ENCODE results near the gene COG5. TPM values are rescaled to one million over a fixed set of nuclear protein-coding genes. Genes with fewer than 3 reads are reported as not detected.

COG5 gene
- total RNA-seq, 1 donor from 2014 or later, result 26.8 TPM

GRCh38 chr7:107579885-107580715 is 16.4 kb upstream of the COG5 start, which contains the start of gene BCAP29:
BCAP29 (plus strand) TSS chr7:107580246; CDS start chr7:107580773, 527 bp downstream.
- Mint-ChIP-seq H3K9me3 (no peaks in the 10 kb centered on the region), H3K27ac (ENCODE audit: unreplicated experiment) (peak within 1 kb of the TSS; percentile 97), H3K4me1 (peaks cover 19% of the 10 kb centered on the region), H3K4me3 (peak within 1 kb of the TSS; percentile 96), H3K36me3 (ENCODE audit: low read depth) (no peaks in the 10 kb centered on the region), H3K27me3 (ENCODE audit: low read depth) (no peaks in the 10 kb centered on the region)
- TF ChIP-seq CTCF (conservative IDR thresholded peaks at IDR 0.05), result peak; percentile 46
- DNase-seq (ENCODE audit: low read depth, low spot score), result peak; percentile 71

DNA sequence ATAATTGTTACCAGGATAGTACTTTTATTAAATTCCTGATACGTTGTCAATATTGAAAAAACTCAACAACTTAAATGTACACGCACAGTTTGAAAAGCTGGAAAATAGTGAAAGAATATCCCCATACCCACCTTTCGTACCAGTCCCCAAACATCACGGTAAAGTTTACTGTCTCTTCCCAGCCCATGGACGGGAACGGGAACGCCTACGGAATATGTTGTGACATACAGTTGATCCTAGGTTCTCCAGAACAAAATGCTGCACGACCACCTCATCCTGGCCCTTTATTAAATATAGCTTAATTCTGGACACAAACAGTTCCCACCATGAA is 15.8 kb upstream of the COG5 start:
- peak overlapping the region; percentile 96 for H3K4me3 Mint-ChIP-seq
- no peak for DNase-seq (ENCODE audit: low read depth, low spot score)
- peaks cover 19% of the 10 kb centered on the region for H3K4me1 Mint-ChIP-seq
- no peak for TF ChIP-seq CTCF (conservative IDR thresholded peaks at IDR 0.05)
- H3K36me3 Mint-ChIP-seq (ENCODE audit: low read depth), result no peaks in the 10 kb centered on the region
- H3K9me3 Mint-ChIP-seq, result no peaks in the 10 kb centered on the region
- H3K27me3 Mint-ChIP-seq (ENCODE audit: low read depth), result no peaks in the 10 kb centered on the region
- peak overlapping the region; percentile 97 for H3K27ac Mint-ChIP-seq (ENCODE audit: unreplicated experiment)

DNA sequence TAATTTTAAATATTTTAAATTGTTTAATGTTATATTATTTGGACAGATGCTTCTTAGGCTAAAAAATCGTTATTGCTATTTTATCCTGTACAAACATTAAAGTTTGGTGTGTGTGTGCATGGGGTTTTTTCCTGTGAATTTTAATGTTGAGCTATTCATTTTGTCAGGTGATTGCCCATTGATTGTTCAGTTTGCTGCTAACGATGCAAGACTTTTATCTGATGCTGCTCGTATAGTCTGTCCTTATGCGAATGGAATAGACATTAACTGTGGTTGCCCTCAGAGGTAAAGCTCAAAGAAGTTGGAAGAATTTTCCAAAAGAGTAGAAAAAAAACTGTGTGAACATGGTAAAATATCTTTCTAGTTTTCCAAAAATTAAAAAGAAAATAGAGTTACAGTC is 9.8 kb upstream of the COG5 start:
- no peak overlapping the region for H3K4me3 Mint-ChIP-seq
- no peak for TF ChIP-seq CTCF (conservative IDR thresholded peaks at IDR 0.05)

GRCh38 chr7:107570298-107570697 is 6.6 kb upstream of the COG5 start:
- peaks cover 5% of the 10 kb centered on the region for H3K4me1 Mint-ChIP-seq
- no peak overlapping the region for H3K4me3 Mint-ChIP-seq
- H3K9me3 Mint-ChIP-seq, result no peaks in the 10 kb centered on the region
- H3K27ac Mint-ChIP-seq (ENCODE audit: unreplicated experiment), result no peak overlapping the region
- no peak for TF ChIP-seq CTCF (conservative IDR thresholded peaks at IDR 0.05)
- no peaks in the 10 kb centered on the region for H3K36me3 Mint-ChIP-seq (ENCODE audit: low read depth)
- DNase-seq (ENCODE audit: low read depth, low spot score), result no peak
- no peaks in the 10 kb centered on the region for H3K27me3 Mint-ChIP-seq (ENCODE audit: low read depth)

More for the DNA sequence above, 9.8 kb upstream of the COG5 start:
- Mint-ChIP-seq H3K27me3 (ENCODE audit: low read depth) (no peaks in the 10 kb centered on the region), H3K4me1 (no peaks in the 10 kb centered on the region), H3K9me3 (no peaks in the 10 kb centered on the region), H3K36me3 (ENCODE audit: low read depth) (no peaks in the 10 kb centered on the region), H3K27ac (ENCODE audit: unreplicated experiment) (no peak overlapping the region)
- DNase-seq (ENCODE audit: low read depth, low spot score), result no peak

DNA sequence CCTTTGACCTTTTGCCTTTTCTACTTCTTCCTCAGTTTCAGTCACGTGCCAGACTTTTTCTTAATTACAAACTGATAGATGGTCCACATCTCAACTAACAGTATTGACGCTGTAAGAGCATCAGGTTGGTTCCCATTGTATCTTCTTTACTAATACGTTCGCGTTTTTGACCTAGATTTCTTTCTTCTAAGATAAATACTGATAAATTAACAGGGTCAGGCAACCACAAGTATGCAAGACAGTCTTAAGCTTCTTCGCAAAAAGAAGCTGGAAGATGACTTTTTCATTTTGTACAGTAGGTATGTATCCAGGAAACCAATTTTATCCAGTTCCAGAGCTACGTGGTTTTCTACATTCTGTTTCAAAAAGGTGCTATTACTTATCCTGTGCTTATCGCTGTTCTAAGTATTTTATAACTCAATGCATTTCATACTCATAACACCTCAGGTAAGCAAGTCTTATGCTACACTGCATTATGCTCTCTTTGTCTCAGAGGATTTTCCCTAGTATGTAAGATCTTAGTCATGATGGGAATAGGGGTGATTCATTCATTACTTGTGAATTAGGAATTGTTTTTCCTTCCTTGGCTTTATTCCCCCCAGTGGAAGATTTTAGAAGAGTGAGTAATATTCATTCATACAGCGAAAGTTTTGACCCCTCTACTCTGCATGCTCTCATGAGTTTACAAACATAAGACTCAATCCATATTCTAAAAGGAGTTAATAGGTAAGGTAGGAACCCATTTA is 1.0 kb upstream of the COG5 start:
- H3K36me3 Mint-ChIP-seq (ENCODE audit: low read depth), result no peaks in the 10 kb centered on the region
- TF ChIP-seq CTCF (conservative IDR thresholded peaks at IDR 0.05), result no peak
- H3K4me1 Mint-ChIP-seq, result peaks cover 41% of the 10 kb centered on the region
- no peaks in the 10 kb centered on the region for H3K27me3 Mint-ChIP-seq (ENCODE audit: low read depth)
- peak overlapping the region; percentile 86 for H3K4me3 Mint-ChIP-seq
- H3K9me3 Mint-ChIP-seq, result no peaks in the 10 kb centered on the region
- peak overlapping the region; percentile 12 for H3K27ac Mint-ChIP-seq (ENCODE audit: unreplicated experiment)
- no peak for DNase-seq (ENCODE audit: low read depth, low spot score)

Data from neural crest cell (in vitro differentiated cells).